ENCODE measurements around the gene CCR5AS.

The CCR5AS gene

DNA sequence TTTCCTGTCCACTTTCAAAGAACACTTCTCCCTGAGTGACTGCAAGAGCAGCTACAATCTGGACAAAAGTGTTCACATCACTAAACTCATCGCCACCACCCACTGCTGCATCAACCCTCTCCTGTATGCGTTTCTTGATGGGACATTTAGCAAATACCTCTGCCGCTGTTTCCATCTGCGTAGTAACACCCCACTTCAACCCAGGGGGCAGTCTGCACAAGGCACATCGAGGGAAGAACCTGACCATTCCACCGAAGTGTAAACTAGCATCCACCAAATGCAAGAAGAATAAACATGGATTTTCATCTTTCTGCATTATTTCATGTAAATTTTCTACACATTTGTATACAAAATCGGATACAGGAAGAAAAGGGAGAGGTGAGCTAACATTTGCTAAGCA lies 2.0 kb upstream of the CCR5AS start:
- TF ChIP-seq, protein P1, sequence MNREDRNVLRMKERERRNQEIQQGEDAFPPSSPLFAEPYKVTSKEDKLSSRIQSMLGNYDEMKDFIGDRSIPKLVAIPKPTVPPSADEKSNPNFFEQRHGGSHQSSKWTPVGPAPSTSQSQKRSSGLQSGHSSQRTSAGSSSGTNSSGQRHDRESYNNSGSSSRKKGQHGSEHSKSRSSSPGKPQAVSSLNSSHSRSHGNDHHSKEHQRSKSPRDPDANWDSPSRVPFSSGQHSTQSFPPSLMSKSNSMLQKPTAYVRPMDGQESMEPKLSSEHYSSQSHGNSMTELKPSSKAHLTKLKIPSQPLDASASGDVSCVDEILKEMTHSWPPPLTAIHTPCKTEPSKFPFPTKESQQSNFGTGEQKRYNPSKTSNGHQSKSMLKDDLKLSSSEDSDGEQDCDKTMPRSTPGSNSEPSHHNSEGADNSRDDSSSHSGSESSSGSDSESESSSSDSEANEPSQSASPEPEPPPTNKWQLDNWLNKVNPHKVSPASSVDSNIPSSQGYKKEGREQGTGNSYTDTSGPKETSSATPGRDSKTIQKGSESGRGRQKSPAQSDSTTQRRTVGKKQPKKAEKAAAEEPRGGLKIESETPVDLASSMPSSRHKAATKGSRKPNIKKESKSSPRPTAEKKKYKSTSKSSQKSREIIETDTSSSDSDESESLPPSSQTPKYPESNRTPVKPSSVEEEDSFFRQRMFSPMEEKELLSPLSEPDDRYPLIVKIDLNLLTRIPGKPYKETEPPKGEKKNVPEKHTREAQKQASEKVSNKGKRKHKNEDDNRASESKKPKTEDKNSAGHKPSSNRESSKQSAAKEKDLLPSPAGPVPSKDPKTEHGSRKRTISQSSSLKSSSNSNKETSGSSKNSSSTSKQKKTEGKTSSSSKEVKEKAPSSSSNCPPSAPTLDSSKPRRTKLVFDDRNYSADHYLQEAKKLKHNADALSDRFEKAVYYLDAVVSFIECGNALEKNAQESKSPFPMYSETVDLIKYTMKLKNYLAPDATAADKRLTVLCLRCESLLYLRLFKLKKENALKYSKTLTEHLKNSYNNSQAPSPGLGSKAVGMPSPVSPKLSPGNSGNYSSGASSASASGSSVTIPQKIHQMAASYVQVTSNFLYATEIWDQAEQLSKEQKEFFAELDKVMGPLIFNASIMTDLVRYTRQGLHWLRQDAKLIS (CRISPR knock-in tag; IDR thresholded peaks at IDR 0.05; ENCODE audit: borderline replicate concordance), result no peak
- TF ChIP-seq, protein P2, sequence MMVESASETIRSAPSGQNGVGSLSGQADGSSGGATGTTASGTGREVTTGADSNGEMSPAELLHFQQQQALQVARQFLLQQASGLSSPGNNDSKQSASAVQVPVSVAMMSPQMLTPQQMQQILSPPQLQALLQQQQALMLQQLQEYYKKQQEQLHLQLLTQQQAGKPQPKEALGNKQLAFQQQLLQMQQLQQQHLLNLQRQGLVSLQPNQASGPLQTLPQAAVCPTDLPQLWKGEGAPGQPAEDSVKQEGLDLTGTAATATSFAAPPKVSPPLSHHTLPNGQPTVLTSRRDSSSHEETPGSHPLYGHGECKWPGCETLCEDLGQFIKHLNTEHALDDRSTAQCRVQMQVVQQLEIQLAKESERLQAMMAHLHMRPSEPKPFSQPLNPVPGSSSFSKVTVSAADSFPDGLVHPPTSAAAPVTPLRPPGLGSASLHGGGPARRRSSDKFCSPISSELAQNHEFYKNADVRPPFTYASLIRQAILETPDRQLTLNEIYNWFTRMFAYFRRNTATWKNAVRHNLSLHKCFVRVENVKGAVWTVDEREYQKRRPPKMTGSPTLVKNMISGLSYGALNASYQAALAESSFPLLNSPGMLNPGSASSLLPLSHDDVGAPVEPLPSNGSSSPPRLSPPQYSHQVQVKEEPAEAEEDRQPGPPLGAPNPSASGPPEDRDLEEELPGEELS (CRISPR knock-in tag; IDR thresholded peaks at IDR 0.05), result no peak
- no peak overlapping the region for H3K4me3 Mint-ChIP-seq
- no peaks in the 10 kb centered on the region for H3K36me3 Mint-ChIP-seq
- H3K27me3 Mint-ChIP-seq (ENCODE audit: low read depth), result no peaks in the 10 kb centered on the region
- ATAC-seq (peak; percentile 38; the same call in 1 of the 2 replicates), DNase-seq (ENCODE audit: low spot score) (peak; percentile 19)
- H3K4me1 Mint-ChIP-seq, result peaks cover 2% of the 10 kb centered on the region; the same call in 1 of the 2 replicates
- no peaks in the 10 kb centered on the region for H3K9me3 Mint-ChIP-seq
- CTCF ChIA-PET, result interaction anchor here (1.5 to 2.7 kb wide), 3 partner anchors 18 to 54 kb away, joined by 3 to 9 read pairs (median 9); no protein-coding TSS in a partner anchor
- POLR2A ChIA-PET, result no interaction called here
- H3K27ac Mint-ChIP-seq, result no peak overlapping the region

GRCh38 chr3:46407970-46408369 lies 1.1 kb upstream of the CCR5AS start:
- POLR2A ChIA-PET, result no interaction called here
- CTCF ChIA-PET, result interaction anchor here (1.5 to 2.7 kb wide), 3 partner anchors 19 to 54 kb away, joined by 3 to 9 read pairs (median 9); no protein-coding TSS in a partner anchor
- TF ChIP-seq ELF4 (CRISPR knock-in tag; IDR thresholded peaks at IDR 0.05; ENCODE audit: low read depth) (no peak), GRHL2 (CRISPR knock-in tag; IDR thresholded peaks at IDR 0.05; ENCODE audit: insufficient replicate concordance, severe bottlenecking) (no peak), ZNF671 (CRISPR knock-in tag; IDR thresholded peaks at IDR 0.05) (no peak), ATF6 (CRISPR knock-in tag; IDR thresholded peaks at IDR 0.05) (no peak), TEAD1 (CRISPR knock-in tag; IDR thresholded peaks at IDR 0.05) (no peak), ZNF423 (CRISPR knock-in tag; IDR thresholded peaks at IDR 0.05) (no peak), ZNF317 (CRISPR knock-in tag; IDR thresholded peaks at IDR 0.05; ENCODE audit: borderline replicate concordance, low read depth) (no peak), RORB (CRISPR knock-in tag; IDR thresholded peaks at IDR 0.05) (no peak), SP1 (CRISPR knock-in tag; conservative IDR thresholded peaks at IDR 0.05) (no peak), FOXJ3 (CRISPR knock-in tag; IDR thresholded peaks at IDR 0.05; ENCODE audit: borderline replicate concordance) (no peak)
- TF ChIP-seq, protein P3, sequence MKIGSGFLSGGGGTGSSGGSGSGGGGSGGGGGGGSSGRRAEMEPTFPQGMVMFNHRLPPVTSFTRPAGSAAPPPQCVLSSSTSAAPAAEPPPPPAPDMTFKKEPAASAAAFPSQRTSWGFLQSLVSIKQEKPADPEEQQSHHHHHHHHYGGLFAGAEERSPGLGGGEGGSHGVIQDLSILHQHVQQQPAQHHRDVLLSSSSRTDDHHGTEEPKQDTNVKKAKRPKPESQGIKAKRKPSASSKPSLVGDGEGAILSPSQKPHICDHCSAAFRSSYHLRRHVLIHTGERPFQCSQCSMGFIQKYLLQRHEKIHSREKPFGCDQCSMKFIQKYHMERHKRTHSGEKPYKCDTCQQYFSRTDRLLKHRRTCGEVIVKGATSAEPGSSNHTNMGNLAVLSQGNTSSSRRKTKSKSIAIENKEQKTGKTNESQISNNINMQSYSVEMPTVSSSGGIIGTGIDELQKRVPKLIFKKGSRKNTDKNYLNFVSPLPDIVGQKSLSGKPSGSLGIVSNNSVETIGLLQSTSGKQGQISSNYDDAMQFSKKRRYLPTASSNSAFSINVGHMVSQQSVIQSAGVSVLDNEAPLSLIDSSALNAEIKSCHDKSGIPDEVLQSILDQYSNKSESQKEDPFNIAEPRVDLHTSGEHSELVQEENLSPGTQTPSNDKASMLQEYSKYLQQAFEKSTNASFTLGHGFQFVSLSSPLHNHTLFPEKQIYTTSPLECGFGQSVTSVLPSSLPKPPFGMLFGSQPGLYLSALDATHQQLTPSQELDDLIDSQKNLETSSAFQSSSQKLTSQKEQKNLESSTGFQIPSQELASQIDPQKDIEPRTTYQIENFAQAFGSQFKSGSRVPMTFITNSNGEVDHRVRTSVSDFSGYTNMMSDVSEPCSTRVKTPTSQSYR (CRISPR knock-in tag; IDR thresholded peaks at IDR 0.05), result no peak
- TF ChIP-seq, protein P4, sequence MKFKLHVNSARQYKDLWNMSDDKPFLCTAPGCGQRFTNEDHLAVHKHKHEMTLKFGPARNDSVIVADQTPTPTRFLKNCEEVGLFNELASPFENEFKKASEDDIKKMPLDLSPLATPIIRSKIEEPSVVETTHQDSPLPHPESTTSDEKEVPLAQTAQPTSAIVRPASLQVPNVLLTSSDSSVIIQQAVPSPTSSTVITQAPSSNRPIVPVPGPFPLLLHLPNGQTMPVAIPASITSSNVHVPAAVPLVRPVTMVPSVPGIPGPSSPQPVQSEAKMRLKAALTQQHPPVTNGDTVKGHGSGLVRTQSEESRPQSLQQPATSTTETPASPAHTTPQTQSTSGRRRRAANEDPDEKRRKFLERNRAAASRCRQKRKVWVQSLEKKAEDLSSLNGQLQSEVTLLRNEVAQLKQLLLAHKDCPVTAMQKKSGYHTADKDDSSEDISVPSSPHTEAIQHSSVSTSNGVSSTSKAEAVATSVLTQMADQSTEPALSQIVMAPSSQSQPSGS (CRISPR knock-in tag; IDR thresholded peaks at IDR 0.05; ENCODE audit: borderline replicate concordance, low read depth), result no peak
- TF ChIP-seq, protein P5, sequence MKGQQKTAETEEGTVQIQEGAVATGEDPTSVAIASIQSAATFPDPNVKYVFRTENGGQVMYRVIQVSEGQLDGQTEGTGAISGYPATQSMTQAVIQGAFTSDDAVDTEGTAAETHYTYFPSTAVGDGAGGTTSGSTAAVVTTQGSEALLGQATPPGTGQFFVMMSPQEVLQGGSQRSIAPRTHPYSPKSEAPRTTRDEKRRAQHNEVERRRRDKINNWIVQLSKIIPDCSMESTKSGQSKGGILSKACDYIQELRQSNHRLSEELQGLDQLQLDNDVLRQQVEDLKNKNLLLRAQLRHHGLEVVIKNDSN (CRISPR knock-in tag; IDR thresholded peaks at IDR 0.05), result no peak
- TF ChIP-seq, protein P6, sequence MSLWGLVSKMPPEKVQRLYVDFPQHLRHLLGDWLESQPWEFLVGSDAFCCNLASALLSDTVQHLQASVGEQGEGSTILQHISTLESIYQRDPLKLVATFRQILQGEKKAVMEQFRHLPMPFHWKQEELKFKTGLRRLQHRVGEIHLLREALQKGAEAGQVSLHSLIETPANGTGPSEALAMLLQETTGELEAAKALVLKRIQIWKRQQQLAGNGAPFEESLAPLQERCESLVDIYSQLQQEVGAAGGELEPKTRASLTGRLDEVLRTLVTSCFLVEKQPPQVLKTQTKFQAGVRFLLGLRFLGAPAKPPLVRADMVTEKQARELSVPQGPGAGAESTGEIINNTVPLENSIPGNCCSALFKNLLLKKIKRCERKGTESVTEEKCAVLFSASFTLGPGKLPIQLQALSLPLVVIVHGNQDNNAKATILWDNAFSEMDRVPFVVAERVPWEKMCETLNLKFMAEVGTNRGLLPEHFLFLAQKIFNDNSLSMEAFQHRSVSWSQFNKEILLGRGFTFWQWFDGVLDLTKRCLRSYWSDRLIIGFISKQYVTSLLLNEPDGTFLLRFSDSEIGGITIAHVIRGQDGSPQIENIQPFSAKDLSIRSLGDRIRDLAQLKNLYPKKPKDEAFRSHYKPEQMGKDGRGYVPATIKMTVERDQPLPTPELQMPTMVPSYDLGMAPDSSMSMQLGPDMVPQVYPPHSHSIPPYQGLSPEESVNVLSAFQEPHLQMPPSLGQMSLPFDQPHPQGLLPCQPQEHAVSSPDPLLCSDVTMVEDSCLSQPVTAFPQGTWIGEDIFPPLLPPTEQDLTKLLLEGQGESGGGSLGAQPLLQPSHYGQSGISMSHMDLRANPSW (CRISPR knock-in tag; conservative IDR thresholded peaks at IDR 0.05; ENCODE audit: low read depth), result no peak
- TF ChIP-seq, protein P7, sequence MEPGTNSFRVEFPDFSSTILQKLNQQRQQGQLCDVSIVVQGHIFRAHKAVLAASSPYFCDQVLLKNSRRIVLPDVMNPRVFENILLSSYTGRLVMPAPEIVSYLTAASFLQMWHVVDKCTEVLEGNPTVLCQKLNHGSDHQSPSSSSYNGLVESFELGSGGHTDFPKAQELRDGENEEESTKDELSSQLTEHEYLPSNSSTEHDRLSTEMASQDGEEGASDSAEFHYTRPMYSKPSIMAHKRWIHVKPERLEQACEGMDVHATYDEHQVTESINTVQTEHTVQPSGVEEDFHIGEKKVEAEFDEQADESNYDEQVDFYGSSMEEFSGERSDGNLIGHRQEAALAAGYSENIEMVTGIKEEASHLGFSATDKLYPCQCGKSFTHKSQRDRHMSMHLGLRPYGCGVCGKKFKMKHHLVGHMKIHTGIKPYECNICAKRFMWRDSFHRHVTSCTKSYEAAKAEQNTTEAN (CRISPR knock-in tag; IDR thresholded peaks at IDR 0.05), result no peak

More at GRCh38 chr3:46407970-46408369, 1.1 kb upstream of the CCR5AS start:
- no peak for ATAC-seq
- Mint-ChIP-seq H3K27me3 (ENCODE audit: low read depth) (no peaks in the 10 kb centered on the region), H3K9me3 (peaks cover 2% of the 10 kb centered on the region), H3K4me3 (no peak overlapping the region), H3K36me3 (no peaks in the 10 kb centered on the region), H3K27ac (no peak overlapping the region), H3K4me1 (peaks cover 2% of the 10 kb centered on the region; the same call in 1 of the 2 replicates)
- DNase-seq (ENCODE audit: low spot score), result no peak
